SK-N-SH (cell line): Measurements from ENCODE around the gene TKT. TPM values are rescaled to one million over a fixed set of nuclear protein-coding genes. Genes with fewer than 3 reads are reported as not detected.

Source experiments
- CTCF ChIA-PET: fragments of 300-600, 350-600 bp; formaldehyde crosslinking; extraction: SDS; loops from one replicate; lab custom pipeline; 2021; lab: Yijun Ruan, JAX
- POLR2A ChIA-PET: fragments of 350-600 bp; sonication (Branson Sonifier 250); formaldehyde crosslinking; extraction: SDS; loops from one replicate; lab custom pipeline; 2020; ENCODE audit warnings: antibody characterized with exemption, inconsistent platforms; lab: Yijun Ruan, JAX
- DNase-seq: peaks from one replicate; pipeline ENCODE4 v3.0.0; 2012
- H2AFZ ChIP-seq: fragments of 200-600 bp; sonication (generic); 2 replicates; pipeline ENCODE4 v1.8.1; 2016; ENCODE audit warnings: antibody characterized with exemption, mild to moderate bottlenecking, low read depth
- H3F3A ChIP-seq: fragments of 200-600 bp; sonication (generic); replicated peaks from 2 replicates; pipeline ENCODE3; 2016; ENCODE audit warnings: antibody characterized with exemption, mild to moderate bottlenecking; ENCODE audit not compliant: insufficient read depth
- H3K27ac ChIP-seq, 2 experiments: fragments of 200-500 bp in 1 of 2; fragments of 200-600 bp in 1 of 2; sonication (Bioruptor generic) in 1 of 2; sonication (generic), shearing (Covaris generic) in 1 of 2; 2 replicates each; pipeline versions ENCODE4 v1.5.1 to v1.6.1; 2014 to 2016; ENCODE audit warnings: low read depth in 2 of 2, inconsistent platforms in 1 of 2, low read length in 1 of 2, mild to moderate bottlenecking in 1 of 2, mixed read lengths in 1 of 2
- H3K27me3 ChIP-seq: fragments of 200-600 bp; sonication (generic), shearing (Covaris generic); 2 replicates; pipeline ENCODE4 v1.6.1; 2016; ENCODE audit warnings: mixed run types; ENCODE audit not compliant: insufficient read depth
- H3K36me3 ChIP-seq, 2 experiments: fragments of 200-500 bp in 1 of 2; fragments of 200-600 bp in 1 of 2; sonication (Bioruptor generic) in 1 of 2; sonication (generic) in 1 of 2; replicated peaks in 1 of 2; 2 replicates each; pipeline versions ENCODE3 to v1.5.1; 2014 to 2016; ENCODE audit warnings: low read length in 1 of 2, mild to moderate bottlenecking in 1 of 2; ENCODE audit not compliant: insufficient read depth in 2 of 2, control insufficient read depth in 1 of 2
- H3K4me1 ChIP-seq, 2 experiments: fragments of 200-500 bp in 1 of 2; fragments of 200-600 bp in 1 of 2; sonication (Bioruptor generic) in 1 of 2; sonication (generic), shearing (Covaris generic) in 1 of 2; 2 replicates each; pipeline versions ENCODE4 v1.5.1 to v1.6.1; 2014 to 2016; ENCODE audit warnings: low read depth in 1 of 2, low read length in 1 of 2, mixed run types in 1 of 2; ENCODE audit not compliant: insufficient read depth in 2 of 2, control insufficient read depth in 1 of 2
- H3K4me2 ChIP-seq: fragments of 200-600 bp; sonication (generic), shearing (Covaris generic); 2 replicates; pipeline ENCODE4 v1.6.1; 2017; ENCODE audit warnings: mixed run types
- H3K4me3 ChIP-seq, 2 experiments: fragments of 200-500 bp in 1 of 2; fragments of 200-600 bp in 1 of 2; sonication (Bioruptor generic) in 1 of 2; sonication (generic), shearing (Covaris generic) in 1 of 2; 2 replicates each; pipeline versions ENCODE4 v1.5.1 to v1.8.1; 2014 to 2016; ENCODE audit warnings: low read depth in 2 of 2, inconsistent platforms in 1 of 2, low read length in 1 of 2, mild to moderate bottlenecking in 1 of 2, mixed read lengths in 1 of 2, moderate library complexity in 1 of 2
- H3K79me2 ChIP-seq: fragments of 200-600 bp; sonication (generic); 2 replicates; pipeline ENCODE4 v1.8.1; 2017; ENCODE audit warnings: mild to moderate bottlenecking; ENCODE audit not compliant: insufficient read depth
- H3K9ac ChIP-seq: fragments of 200-600 bp; sonication (generic); 2 replicates; pipeline ENCODE4 v1.6.1; 2017; ENCODE audit warnings: mixed run types
- H3K9me2 ChIP-seq: fragments of 200-600 bp; sonication (generic); 2 replicates; pipeline ENCODE4 v1.6.1; 2017; ENCODE audit warnings: mixed run types
- H3K9me3 ChIP-seq: fragments of 200-600 bp; sonication (generic); 2 replicates; pipeline ENCODE4 v1.6.1; 2017; ENCODE audit warnings: mixed run types, mild to moderate bottlenecking, moderate library complexity
- H4K20me1 ChIP-seq: fragments of 200-600 bp; sonication (generic); 2 replicates; pipeline ENCODE4 v1.6.1; 2017; ENCODE audit warnings: mild to moderate bottlenecking, mixed run types; ENCODE audit not compliant: insufficient read depth
- ELF1 ChIP-seq: IDR thresholded peaks from 2 replicates; pipeline ENCODE4 v1.4.0; 2012
- EZH2phosphoT487 ChIP-seq: fragments of 200-600 bp; sonication (generic); IDR thresholded peaks from 2 replicates; pipeline ENCODE4 v1.6.1; 2017; ENCODE audit warnings: low read depth, mixed run types, mild to moderate bottlenecking, antibody characterized with exemption, moderate library complexity, borderline replicate concordance
- FOXJ3 ChIP-seq: sonication (generic); formaldehyde crosslinking; IDR thresholded peaks from 2 replicates; pipeline ENCODE4 v1.5.1; 2020; ENCODE audit warnings: mild to moderate bottlenecking, missing genetic modification reagents
- FOXM1 ChIP-seq: IDR thresholded peaks from 2 replicates; pipeline ENCODE4 v1.4.0; 2012; ENCODE audit warnings: low read depth, mild to moderate bottlenecking
- GABPA ChIP-seq: IDR thresholded peaks from 2 replicates; pipeline ENCODE4 v1.4.0; 2012; ENCODE audit warnings: low read depth, mild to moderate bottlenecking
- JUND ChIP-seq: IDR thresholded peaks from 2 replicates; pipeline ENCODE4 v1.4.0; 2012
- MEF2A ChIP-seq: IDR thresholded peaks from 2 replicates; pipeline ENCODE4 v1.4.0; 2012; ENCODE audit warnings: low read depth, borderline replicate concordance
- NFIC ChIP-seq: IDR thresholded peaks from 2 replicates; pipeline ENCODE4 v1.4.0; 2012; ENCODE audit warnings: borderline replicate concordance
- NRF1 ChIP-seq: IDR thresholded peaks from 2 replicates; pipeline ENCODE4 v1.6.1; 2012; ENCODE audit warnings: low read depth, mild to moderate bottlenecking, low read length
- POLR2AphosphoS5 ChIP-seq: IDR thresholded peaks from 2 replicates; pipeline ENCODE4 v1.6.1; 2012; ENCODE audit warnings: low read depth, low read length
- RAD21 ChIP-seq: IDR thresholded peaks from 2 replicates; pipeline ENCODE4 v1.6.1; 2012; ENCODE audit warnings: mild to moderate bottlenecking, low read length
- RCOR1 ChIP-seq: fragments of 150-350 bp; IDR thresholded peaks from 2 replicates; pipeline ENCODE4 v1.6.1; 2017; ENCODE audit warnings: antibody characterized with exemption, low read length
- RFX5 ChIP-seq: IDR thresholded peaks from 2 replicates; pipeline ENCODE4 v1.6.1; 2012; ENCODE audit warnings: mild to moderate bottlenecking, improper control_type of control experiment, low read length
- SIN3A ChIP-seq: IDR thresholded peaks from 2 replicates; pipeline ENCODE4 v1.6.1; 2012; ENCODE audit warnings: low read depth, mild to moderate bottlenecking, low read length, moderate library complexity, borderline replicate concordance
- SMC3 ChIP-seq: IDR thresholded peaks from 2 replicates; pipeline ENCODE4 v1.6.1; 2012; ENCODE audit warnings: low read depth, low read length, improper control_type of control experiment
- TCF12 ChIP-seq: IDR thresholded peaks from 2 replicates; pipeline ENCODE4 v1.4.0; 2012
- TEAD4 ChIP-seq: IDR thresholded peaks from 2 replicates; pipeline ENCODE4 v1.4.0; 2012; ENCODE audit warnings: mild to moderate bottlenecking, borderline replicate concordance; ENCODE audit not compliant: insufficient read depth
- WGBS: methylation state at CpG from one replicate; pipeline ENCODE4 v1.1.6; 2017; ENCODE audit warnings: low lambda C conversion rate; 5-methylcytosine and 5-hydroxymethylcytosine counted together
- polyA plus RNA-seq, 3 experiments: library from polyadenylated mRNA; depleted of rRNA; stranded (reverse); fragments of >200 nt; gene quantifications; 2 replicates each; pipeline ENCODE4 v1.2.3, GENCODE V29; 2012
- TF ChIP-seq, protein P1 (sequence below): fragments of 150-350 bp; IDR thresholded peaks from 2 replicates; pipeline ENCODE4 v1.6.1; 2017; ENCODE audit warnings: antibody characterized with exemption, low read length, low read depth, borderline replicate concordance
- TF ChIP-seq, protein P2 (sequence below): IDR thresholded peaks from 2 replicates; pipeline ENCODE4 v1.4.0; 2012; ENCODE audit warnings: low read depth
- TF ChIP-seq, protein P3 (sequence below): IDR thresholded peaks from 2 replicates; pipeline ENCODE4 v1.4.0; 2012; ENCODE audit warnings: low read depth, borderline replicate concordance
- TF ChIP-seq, protein P4 (sequence below): fragments of 150-350 bp; IDR thresholded peaks from 2 replicates; pipeline ENCODE4 v1.6.1; 2016; ENCODE audit warnings: mild to moderate bottlenecking, low read depth, low read length
- TF ChIP-seq, protein P5 (sequence below): fragments of 200-600 bp; sonication (generic); IDR thresholded peaks from 2 replicates; pipeline ENCODE4 v1.6.1; 2017; ENCODE audit warnings: antibody characterized with exemption, mild to moderate bottlenecking, moderate library complexity

TKT gene
- polyA plus RNA-seq, 1 of the 3 experiments (the other 2 are of a cell fraction), result 144 TPM

DNA sequence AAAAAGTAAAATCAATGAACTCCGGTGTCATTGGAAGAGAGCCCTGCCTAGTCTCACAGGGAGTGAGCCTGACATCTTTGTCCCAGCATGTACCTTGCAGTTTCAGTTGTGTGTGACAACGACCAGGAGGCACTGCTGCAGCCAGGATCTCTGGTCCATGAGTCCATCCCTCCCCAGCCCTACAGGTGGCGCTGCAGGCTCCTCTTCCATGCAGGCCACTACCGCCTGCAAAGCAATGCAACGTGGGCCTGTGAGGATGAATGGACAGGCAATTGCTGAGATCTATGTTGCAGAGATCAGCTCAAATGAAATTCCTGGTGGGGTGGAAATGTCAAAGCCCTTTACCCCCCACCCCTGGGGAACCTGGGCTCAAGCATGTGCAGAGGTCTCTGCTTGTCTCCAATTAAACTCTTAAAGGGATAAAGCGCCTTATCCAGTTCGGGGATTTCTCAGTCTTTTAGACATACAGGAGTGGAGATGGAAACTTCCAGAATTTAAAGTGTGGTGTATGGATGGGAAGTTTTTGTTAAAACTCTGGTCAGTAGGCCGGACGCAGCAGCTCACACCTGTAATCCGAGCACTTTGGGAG, 35.8 kb downstream of the TKT start (continued):
- TF ChIP-seq, protein P1, sequence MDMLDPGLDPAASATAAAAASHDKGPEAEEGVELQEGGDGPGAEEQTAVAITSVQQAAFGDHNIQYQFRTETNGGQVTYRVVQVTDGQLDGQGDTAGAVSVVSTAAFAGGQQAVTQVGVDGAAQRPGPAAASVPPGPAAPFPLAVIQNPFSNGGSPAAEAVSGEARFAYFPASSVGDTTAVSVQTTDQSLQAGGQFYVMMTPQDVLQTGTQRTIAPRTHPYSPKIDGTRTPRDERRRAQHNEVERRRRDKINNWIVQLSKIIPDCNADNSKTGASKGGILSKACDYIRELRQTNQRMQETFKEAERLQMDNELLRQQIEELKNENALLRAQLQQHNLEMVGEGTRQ, result no peak
- TF ChIP-seq SIN3A (0 out of 2 replicates have a peak, but pooled peaks have one; percentile 70), POLR2AphosphoS5 (peak; percentile 17; the same call in 1 of the 2 replicates), ELF1 (no peak), TCF12 (no peak), MEF2A (no peak), GABPA (no peak), FOXM1 (no peak)

DNA sequence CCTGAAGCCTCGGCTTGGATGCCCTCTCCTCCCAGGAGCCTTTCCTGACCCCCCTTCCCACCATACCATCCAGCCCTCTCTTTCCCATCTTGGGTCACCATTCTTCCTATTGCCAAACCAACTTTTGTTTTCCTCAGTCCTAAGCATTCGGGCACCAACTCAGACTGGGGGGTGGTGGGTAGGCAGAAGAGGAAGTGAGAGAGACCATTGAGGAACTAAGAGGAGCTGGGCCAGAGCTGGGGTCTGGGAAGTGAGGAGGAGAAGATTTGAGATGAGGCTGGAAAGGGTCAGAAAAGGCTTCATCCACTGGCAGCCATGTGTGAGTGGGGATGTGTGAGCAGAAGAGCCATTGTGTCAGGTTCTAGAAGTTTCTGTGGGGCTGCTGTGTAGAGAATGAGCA, 37.7 kb downstream of the TKT start:
- Histone ChIP-seq H3K9me3 (no peaks in the 10 kb centered on the region), H3K9ac (no peak overlapping the region), H3K9me2 (no peaks in the 10 kb centered on the region), H3K79me2 (no peaks in the 10 kb centered on the region), H2AFZ (no peak overlapping the region), H3K4me3 (no peak overlapping the region), H3K4me1 (no peaks in the 10 kb centered on the region), H3K27ac (no peak overlapping the region), H3K36me3 (peaks cover 0 to 6% of the 10 kb centered on the region in 2 experiments), H3F3A (peaks cover 17% of the 10 kb centered on the region), H4K20me1 (no peaks in the 10 kb centered on the region), H3K4me2 (no peak overlapping the region), H3K27me3 (no peaks in the 10 kb centered on the region)
- ChIA-PET CTCF (interaction anchor here (0.6 to 1.0 kb wide), 2 partner anchors 16 to 536 kb away, joined by 3 read pairs; no protein-coding TSS in a partner anchor), POLR2A (no interaction called here)
- 82% methylated on average over 2 of the region's 2 CpGs for WGBS
- TF ChIP-seq EZH2phosphoT487, result no peak
- no peak for TF ChIP-seq TEAD4
- TF ChIP-seq NFIC, result no peak
- DNase-seq, result no peak

DNA sequence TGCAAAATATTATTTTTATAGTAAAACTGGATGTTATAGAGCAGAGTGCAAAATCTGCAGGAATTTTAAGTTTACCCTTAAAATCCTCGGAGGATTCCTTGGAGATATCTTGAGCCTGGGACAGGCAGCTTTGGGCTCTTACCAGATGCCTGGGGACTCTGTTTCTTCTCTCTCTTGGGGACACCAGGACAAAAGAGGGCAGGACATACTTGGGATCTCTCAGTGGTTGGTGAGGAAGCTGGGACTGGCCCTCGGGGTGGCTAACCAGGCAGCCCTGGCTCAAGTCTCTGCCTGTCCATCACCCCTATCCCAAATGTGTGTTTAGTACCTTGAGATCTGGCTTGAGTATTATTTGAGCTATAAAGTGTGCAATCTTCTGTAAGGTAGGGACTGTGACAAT, 38.6 kb downstream of the TKT start:
- POLR2A ChIA-PET, result no interaction called here
- no peaks in the 10 kb centered on the region for H3K9me2 ChIP-seq
- H3K9ac ChIP-seq, result no peak overlapping the region
- no peak overlapping the region for H3K4me2 ChIP-seq
- WGBS, result 62% methylated on average over 2 of the region's 2 CpGs
- H3K27ac ChIP-seq, result no peak overlapping the region
- no peaks in the 10 kb centered on the region for H3K4me1 ChIP-seq
- H3K9me3 ChIP-seq, result no peaks in the 10 kb centered on the region
- H3F3A ChIP-seq, result peaks cover 10% of the 10 kb centered on the region
- DNase-seq, result no peak
- H2AFZ ChIP-seq, result no peak overlapping the region
- H4K20me1 ChIP-seq, result no peaks in the 10 kb centered on the region
- CTCF ChIA-PET, result interaction anchor here (1.2 kb wide), 1 partner anchor 21 kb away, joined by 3 read pairs; no protein-coding TSS in a partner anchor
- no peaks in the 10 kb centered on the region for H3K79me2 ChIP-seq
- no peaks in the 10 kb centered on the region for H3K36me3 ChIP-seq
- no peak overlapping the region for H3K4me3 ChIP-seq
- H3K27me3 ChIP-seq, result no peaks in the 10 kb centered on the region
- no peak for TF ChIP-seq RAD21
- no peak for TF ChIP-seq ELF1
- TF ChIP-seq RFX5, result no peak
- TF ChIP-seq POLR2AphosphoS5, result no peak
- TF ChIP-seq FOXJ3 (CRISPR knock-in tag), result no peak
- TF ChIP-seq, protein P2, sequence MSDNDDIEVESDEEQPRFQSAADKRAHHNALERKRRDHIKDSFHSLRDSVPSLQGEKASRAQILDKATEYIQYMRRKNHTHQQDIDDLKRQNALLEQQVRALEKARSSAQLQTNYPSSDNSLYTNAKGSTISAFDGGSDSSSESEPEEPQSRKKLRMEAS, result no peak
- no peak for TF ChIP-seq NRF1
- TF ChIP-seq, protein P3, sequence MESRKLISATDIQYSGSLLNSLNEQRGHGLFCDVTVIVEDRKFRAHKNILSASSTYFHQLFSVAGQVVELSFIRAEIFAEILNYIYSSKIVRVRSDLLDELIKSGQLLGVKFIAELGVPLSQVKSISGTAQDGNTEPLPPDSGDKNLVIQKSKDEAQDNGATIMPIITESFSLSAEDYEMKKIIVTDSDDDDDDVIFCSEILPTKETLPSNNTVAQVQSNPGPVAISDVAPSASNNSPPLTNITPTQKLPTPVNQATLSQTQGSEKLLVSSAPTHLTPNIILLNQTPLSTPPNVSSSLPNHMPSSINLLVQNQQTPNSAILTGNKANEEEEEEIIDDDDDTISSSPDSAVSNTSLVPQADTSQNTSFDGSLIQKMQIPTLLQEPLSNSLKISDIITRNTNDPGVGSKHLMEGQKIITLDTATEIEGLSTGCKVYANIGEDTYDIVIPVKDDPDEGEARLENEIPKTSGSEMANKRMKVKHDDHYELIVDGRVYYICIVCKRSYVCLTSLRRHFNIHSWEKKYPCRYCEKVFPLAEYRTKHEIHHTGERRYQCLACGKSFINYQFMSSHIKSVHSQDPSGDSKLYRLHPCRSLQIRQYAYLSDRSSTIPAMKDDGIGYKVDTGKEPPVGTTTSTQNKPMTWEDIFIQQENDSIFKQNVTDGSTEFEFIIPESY, result no peak
- TF ChIP-seq, protein P4, sequence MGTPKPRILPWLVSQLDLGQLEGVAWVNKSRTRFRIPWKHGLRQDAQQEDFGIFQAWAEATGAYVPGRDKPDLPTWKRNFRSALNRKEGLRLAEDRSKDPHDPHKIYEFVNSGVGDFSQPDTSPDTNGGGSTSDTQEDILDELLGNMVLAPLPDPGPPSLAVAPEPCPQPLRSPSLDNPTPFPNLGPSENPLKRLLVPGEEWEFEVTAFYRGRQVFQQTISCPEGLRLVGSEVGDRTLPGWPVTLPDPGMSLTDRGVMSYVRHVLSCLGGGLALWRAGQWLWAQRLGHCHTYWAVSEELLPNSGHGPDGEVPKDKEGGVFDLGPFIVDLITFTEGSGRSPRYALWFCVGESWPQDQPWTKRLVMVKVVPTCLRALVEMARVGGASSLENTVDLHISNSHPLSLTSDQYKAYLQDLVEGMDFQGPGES, result no peak
- TF ChIP-seq JUND, result no peak
- TF ChIP-seq, protein P5, sequence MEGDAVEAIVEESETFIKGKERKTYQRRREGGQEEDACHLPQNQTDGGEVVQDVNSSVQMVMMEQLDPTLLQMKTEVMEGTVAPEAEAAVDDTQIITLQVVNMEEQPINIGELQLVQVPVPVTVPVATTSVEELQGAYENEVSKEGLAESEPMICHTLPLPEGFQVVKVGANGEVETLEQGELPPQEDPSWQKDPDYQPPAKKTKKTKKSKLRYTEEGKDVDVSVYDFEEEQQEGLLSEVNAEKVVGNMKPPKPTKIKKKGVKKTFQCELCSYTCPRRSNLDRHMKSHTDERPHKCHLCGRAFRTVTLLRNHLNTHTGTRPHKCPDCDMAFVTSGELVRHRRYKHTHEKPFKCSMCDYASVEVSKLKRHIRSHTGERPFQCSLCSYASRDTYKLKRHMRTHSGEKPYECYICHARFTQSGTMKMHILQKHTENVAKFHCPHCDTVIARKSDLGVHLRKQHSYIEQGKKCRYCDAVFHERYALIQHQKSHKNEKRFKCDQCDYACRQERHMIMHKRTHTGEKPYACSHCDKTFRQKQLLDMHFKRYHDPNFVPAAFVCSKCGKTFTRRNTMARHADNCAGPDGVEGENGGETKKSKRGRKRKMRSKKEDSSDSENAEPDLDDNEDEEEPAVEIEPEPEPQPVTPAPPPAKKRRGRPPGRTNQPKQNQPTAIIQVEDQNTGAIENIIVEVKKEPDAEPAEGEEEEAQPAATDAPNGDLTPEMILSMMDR, result no peak
- TF ChIP-seq RCOR1, result no peak
- TF ChIP-seq SMC3, result no peak
